Fibroblast of mammary gland (primary cell): ENCODE measurements around the gene ASNSD1.

ENCODE experiments used
- DNase-seq: peaks from one replicate; pipeline ENCODE4 v3.0.0-alpha.2; 2010; ENCODE audit warnings: low read depth
- H3K4me3 ChIP-seq: 2 replicates; pipeline ENCODE4 v1.5.1; 2011; ENCODE audit warnings: low read depth, mild to moderate bottlenecking, low read length, moderate library complexity; ENCODE audit not compliant: control insufficient read depth
- CTCF ChIP-seq: conservative IDR thresholded peaks from 2 replicates; pipeline ENCODE4 v1.5.1; 2011; ENCODE audit warnings: low read depth, low read length, inconsistent platforms; ENCODE audit not compliant: control insufficient read depth, insufficient read depth

Gene ASNSD1

GRCh38 chr2:189629531-189630453 lies 31.5 kb upstream of the ASNSD1 start:
- TF ChIP-seq CTCF, result no peak
- no peak overlapping the region for H3K4me3 ChIP-seq
- DNase-seq, result no peak

- DNase-seq, result peak; percentile 8
- TF ChIP-seq CTCF, result no peak
- H3K4me3 ChIP-seq, result no peak overlapping the region
Observed at GRCh38 chr2:189631849-189632248, 29.4 kb upstream of the ASNSD1 start.

GRCh38 chr2:189633392-189633811 lies 27.9 kb upstream of the ASNSD1 start:
- H3K4me3 ChIP-seq, result no peak overlapping the region
- peak; percentile 46 for DNase-seq
- TF ChIP-seq CTCF, result peak; percentile 48

GRCh38 chr2:189635353-189635752 lies 25.9 kb upstream of the ASNSD1 start:
- H3K4me3 ChIP-seq, result no peak overlapping the region
- no peak for TF ChIP-seq CTCF

GRCh38 chr2:189638301-189639006 lies 22.8 kb upstream of the ASNSD1 start:
- H3K4me3 ChIP-seq, result no peak overlapping the region
- TF ChIP-seq CTCF, result no peak
- no peak for DNase-seq

More at GRCh38 chr2:189635353-189635752, 25.9 kb upstream of the ASNSD1 start:
- no peak for DNase-seq

DNA sequence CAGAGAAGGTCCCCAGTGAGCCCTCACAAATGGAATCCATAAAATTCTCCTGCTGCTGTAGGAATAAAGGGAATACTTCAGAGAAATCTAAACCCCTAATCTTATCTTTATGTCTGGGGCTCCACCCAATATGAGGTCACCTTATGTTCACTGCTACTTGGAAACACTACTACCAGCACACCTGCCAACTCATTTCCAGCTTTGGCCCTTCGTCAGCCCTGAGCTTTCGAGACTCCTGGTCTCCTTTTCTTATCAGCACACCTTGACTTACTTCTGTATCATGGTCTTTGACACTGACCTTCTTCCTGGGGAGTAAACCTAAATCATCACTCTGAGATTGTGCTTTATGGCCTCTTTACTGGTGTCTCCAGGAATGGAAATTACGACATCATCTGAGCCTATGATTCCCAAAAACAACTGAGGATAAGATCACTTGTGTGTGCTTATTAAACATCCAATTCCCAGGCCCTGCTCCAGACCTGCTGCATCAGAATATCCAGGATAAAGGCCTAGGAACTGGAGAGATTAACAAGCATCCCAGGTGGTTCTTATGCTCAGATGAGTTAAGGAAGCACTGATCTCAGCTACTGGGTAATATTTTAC lies 22.2 kb upstream of the ASNSD1 start:
- no peak overlapping the region for H3K4me3 ChIP-seq
- DNase-seq, result no peak
- no peak for TF ChIP-seq CTCF
